ENCODE data around the gene AFAP1. TPM values are rescaled to one million over a fixed set of nuclear protein-coding genes. Genes with fewer than 3 reads are reported as not detected.

AFAP1 gene
- total RNA-seq, 1 donor from 2014 or later = 48.3 TPM

DNA sequence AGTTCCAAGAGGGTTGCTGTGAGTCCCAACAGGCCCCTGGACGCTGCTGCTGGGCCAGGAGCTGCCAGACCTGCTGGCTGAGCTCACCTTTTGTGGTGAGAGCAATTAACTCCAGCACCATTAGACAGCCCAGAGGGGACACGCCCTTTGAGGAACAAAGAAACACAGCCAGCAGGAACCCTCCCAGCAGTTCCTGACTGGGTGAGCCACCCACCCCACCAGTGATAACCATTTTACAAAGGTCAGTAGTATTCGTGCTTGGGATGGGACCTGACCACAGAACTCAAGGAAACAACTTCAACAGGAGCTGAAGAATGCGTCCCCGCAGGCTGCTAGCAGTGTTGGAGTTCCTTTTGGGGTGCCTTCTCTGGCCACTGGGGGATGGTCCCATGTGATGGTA is 38.8 kb upstream of the AFAP1 start:
- no peak overlapping the region for H3K27ac Mint-ChIP-seq
- H3K4me1 Mint-ChIP-seq (ENCODE audit: low read depth) = peaks cover 25% of the 10 kb centered on the region
- intact Hi-C loops (cut with micrococcal nuclease) = no loop called here
- DNase-seq (ENCODE audit: low spot score) = no peak
- no peaks in the 10 kb centered on the region for H3K9me3 Mint-ChIP-seq
- no peak overlapping the region for H3K4me3 Mint-ChIP-seq
- peaks cover 10% of the 10 kb centered on the region for H3K36me3 Mint-ChIP-seq (ENCODE audit: low read depth)
- peaks cover 3% of the 10 kb centered on the region for H3K27me3 Mint-ChIP-seq (ENCODE audit: insufficient read depth)

DNA sequence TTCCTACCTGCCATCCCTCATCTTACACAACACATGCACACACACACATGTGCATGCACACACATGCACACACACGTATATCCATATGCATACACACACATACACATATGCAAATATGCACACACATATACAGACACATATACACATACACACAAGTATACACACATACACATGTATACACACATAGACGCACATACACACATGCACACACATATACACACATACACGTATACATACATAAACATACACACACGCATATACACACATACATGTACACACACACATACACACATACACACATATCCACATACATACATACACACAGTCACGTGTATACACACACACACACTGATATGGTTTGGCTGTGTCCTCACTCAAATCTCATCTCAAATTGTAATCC is 37.0 kb upstream of the AFAP1 start:
- Mint-ChIP-seq H3K4me1 (ENCODE audit: low read depth) (peaks cover 41% of the 10 kb centered on the region), H3K4me3 (no peak overlapping the region), H3K36me3 (ENCODE audit: low read depth) (peaks cover 17% of the 10 kb centered on the region), H3K27me3 (ENCODE audit: insufficient read depth) (no peaks in the 10 kb centered on the region), H3K9me3 (no peaks in the 10 kb centered on the region), H3K27ac (no peak overlapping the region)
- DNase-seq (ENCODE audit: low spot score) = no peak
- intact Hi-C loops (cut with micrococcal nuclease) = no loop called here

DNA sequence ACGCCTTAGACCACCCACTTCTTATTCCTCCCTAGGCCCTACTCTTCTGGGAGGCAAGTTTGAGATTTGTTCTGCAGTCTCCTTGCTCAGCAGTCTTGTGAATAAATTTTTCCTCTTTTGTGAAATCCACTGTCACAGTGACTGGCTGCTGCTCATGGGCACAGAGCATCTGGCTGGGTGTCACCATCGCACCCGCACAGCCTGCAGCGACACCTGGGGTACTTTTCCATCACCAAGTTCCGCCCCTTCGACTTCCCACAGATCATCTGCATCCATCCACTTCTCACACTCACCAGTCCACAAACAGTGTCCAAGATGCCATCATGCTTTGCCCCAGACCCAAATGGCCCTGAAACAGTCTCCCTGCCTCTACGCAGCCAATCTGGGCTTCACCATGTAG is 36.4 kb upstream of the AFAP1 start:
- intact Hi-C loops (cut with micrococcal nuclease) = no loop called here
- H3K27ac Mint-ChIP-seq = no peak overlapping the region
- DNase-seq (ENCODE audit: low spot score) = no peak

DNA sequence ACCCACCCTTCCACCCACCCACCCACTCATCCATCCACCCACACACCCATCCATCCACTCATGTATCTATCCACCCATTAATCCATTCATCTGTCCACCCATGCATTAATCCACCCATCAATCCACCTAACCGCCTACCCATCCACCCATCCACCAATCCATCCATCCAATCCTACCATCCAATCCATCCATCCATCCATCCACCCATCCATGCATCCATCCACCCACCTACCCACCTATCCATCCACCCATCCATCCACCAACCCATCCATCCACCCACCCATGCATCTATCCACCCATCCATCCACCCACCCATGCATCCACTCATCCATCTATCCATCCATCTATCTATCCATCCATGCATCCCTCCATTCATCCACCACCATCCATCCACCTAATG is 34.8 kb upstream of the AFAP1 start:
- Mint-ChIP-seq H3K27ac (no peak overlapping the region), H3K4me3 (no peak overlapping the region)
- intact Hi-C loops (cut with micrococcal nuclease) = loop anchor here (2.0 kb wide), 1 partner anchor 14 kb away; no protein-coding TSS in a partner anchor

More for the DNA sequence above, 36.4 kb upstream of the AFAP1 start:
- H3K4me1 Mint-ChIP-seq (ENCODE audit: low read depth) = peaks cover 36% of the 10 kb centered on the region
- peaks cover 17% of the 10 kb centered on the region for H3K36me3 Mint-ChIP-seq (ENCODE audit: low read depth)
- H3K9me3 Mint-ChIP-seq = no peaks in the 10 kb centered on the region
- no peak overlapping the region for H3K4me3 Mint-ChIP-seq
- H3K27me3 Mint-ChIP-seq (ENCODE audit: insufficient read depth) = no peaks in the 10 kb centered on the region

DNA sequence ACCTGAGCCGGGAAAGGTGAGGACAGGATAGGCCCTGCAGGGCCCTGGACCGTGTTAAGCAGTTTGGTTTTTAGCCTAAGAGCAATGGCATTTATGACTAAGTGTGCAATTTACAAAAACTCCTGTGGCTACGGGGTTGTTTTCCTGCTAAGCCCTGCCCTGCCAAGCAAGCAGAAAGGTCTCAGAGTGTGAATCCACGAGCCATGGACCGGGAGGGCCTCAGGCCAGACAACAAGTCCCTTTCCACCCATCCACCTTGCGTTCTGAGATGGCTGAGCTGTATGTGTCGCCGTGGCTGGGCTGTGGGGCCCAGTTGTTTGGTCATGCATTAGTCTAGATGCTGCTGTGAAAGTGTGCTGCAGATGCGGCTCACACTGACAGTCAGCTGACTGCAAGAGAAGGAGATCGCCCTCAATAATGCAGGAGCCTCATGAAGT is 33.9 kb upstream of the AFAP1 start:
- no peak for DNase-seq (ENCODE audit: low spot score)
- H3K27me3 Mint-ChIP-seq (ENCODE audit: insufficient read depth) = no peaks in the 10 kb centered on the region
- peak overlapping the region; percentile 83 for H3K27ac Mint-ChIP-seq
- peak overlapping the region; percentile 99 for H3K4me3 Mint-ChIP-seq
- H3K4me1 Mint-ChIP-seq (ENCODE audit: low read depth) = peaks cover 53% of the 10 kb centered on the region
- H3K9me3 Mint-ChIP-seq = no peaks in the 10 kb centered on the region
- intact Hi-C loops (cut with micrococcal nuclease) = loop anchor here (1.0 kb wide), 1 partner anchor 12 kb away; no protein-coding TSS in a partner anchor
- peaks cover 24% of the 10 kb centered on the region for H3K36me3 Mint-ChIP-seq (ENCODE audit: low read depth)

More for the DNA sequence above, 34.8 kb upstream of the AFAP1 start:
- no peaks in the 10 kb centered on the region for H3K27me3 Mint-ChIP-seq (ENCODE audit: insufficient read depth)
- DNase-seq (ENCODE audit: low spot score) = no peak
- peaks cover 47% of the 10 kb centered on the region for H3K4me1 Mint-ChIP-seq (ENCODE audit: low read depth)
- peaks cover 24% of the 10 kb centered on the region for H3K36me3 Mint-ChIP-seq (ENCODE audit: low read depth)
- no peaks in the 10 kb centered on the region for H3K9me3 Mint-ChIP-seq

DNA sequence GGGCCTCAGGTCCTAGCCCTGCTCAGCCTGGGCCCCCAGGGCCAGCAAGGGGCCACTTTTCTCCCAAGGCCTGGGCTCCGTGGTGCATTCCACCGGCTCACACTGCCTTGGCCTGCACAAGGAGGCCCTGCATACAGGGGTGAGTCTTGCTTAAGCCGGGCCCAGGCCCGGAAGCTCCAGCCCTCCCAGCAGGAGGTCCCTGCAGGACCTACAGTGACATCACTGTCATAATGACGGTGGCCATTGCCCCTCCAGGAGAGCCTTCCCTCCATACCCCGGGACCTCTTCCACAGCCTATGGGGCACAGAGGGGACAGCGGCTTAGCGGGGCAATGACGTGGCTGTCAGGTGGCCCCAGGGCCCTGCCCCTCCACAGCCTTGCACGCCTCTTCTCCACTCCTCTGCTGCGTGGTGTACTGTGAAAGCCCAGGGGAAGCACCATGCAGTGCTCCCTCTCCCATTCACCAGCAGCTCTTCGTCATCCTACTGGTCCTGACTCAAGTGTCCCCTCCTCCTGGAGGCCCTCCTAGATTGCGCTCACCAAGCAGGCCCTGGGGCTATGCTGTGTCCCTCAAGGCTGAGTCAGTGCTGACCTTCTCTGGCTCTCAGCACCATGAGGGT is 32.3 kb upstream of the AFAP1 start:
- peak overlapping the region; percentile 100 for H3K27ac Mint-ChIP-seq
- peak overlapping the region; percentile 99 for H3K4me3 Mint-ChIP-seq
- H3K9me3 Mint-ChIP-seq = no peaks in the 10 kb centered on the region
- no peaks in the 10 kb centered on the region for H3K27me3 Mint-ChIP-seq (ENCODE audit: insufficient read depth)
- intact Hi-C loops (cut with micrococcal nuclease) = no loop called here
- H3K4me1 Mint-ChIP-seq (ENCODE audit: low read depth) = peaks cover 68% of the 10 kb centered on the region
- H3K36me3 Mint-ChIP-seq (ENCODE audit: low read depth) = peaks cover 24% of the 10 kb centered on the region
- DNase-seq (ENCODE audit: low spot score) = no peak

DNA sequence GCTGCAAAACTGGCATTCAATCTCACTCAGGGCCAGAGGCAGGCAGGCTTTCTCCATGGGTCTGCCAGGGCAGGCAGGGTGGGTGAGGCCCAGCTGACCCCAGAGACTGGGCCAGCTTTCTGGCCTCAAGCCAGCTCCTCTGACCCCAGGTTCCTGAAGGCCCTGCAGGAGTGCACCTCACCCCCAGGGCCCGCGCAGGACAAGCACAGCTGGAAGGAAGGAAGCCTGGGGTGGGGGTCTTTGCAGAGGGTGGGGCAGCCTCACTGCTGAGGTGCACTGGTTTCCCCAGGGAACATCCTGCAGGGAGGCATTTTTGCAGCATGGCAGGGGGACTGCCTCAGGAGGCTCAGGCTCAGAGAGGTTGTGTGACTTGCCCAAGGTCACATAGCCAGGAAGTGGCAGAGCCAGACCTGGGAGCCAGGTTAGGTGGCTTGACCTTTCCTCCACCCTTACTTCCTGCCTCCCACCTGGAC is 31.5 kb upstream of the AFAP1 start:
- Mint-ChIP-seq H3K36me3 (ENCODE audit: low read depth) (peaks cover 22% of the 10 kb centered on the region), H3K27ac (peak overlapping the region; percentile 100), H3K4me1 (ENCODE audit: low read depth) (peaks cover 63% of the 10 kb centered on the region), H3K9me3 (no peaks in the 10 kb centered on the region), H3K27me3 (ENCODE audit: insufficient read depth) (no peaks in the 10 kb centered on the region), H3K4me3 (peak overlapping the region; percentile 99)
- no peak for DNase-seq (ENCODE audit: low spot score)
- intact Hi-C loops (cut with micrococcal nuclease) = no loop called here

DNA sequence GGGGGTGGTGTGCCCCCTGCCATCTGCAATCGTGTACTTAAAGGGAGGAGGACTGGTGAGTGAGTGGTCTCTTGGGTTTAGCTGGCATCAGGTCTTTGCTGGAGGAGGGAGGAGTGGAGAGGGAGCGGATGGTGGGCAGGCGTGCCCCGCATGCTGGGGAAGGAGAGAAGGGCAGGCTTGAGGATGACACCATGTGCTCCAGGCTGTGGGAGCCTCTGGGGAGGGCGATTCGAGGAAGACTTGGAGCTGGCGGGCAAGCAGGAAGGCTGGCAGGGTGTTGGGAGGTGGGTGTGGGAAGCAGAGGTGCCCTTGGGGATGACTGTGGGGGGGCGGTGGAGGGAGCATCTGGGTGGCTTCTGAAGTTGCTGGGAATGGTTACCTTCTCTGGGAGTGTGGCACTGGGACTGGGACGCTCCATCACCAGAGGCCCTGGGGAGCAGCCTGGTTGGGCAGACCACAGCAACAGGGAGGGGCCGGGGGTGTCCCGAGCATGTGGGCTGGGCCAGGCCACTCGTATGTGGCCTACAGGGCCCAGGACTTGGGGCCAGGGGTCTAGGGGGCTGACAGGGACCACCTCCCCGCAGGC is 30.8 kb upstream of the AFAP1 start:
- intact Hi-C loops (cut with micrococcal nuclease) = no loop called here
- Mint-ChIP-seq H3K27me3 (ENCODE audit: insufficient read depth) (no peaks in the 10 kb centered on the region), H3K36me3 (ENCODE audit: low read depth) (peaks cover 20% of the 10 kb centered on the region), H3K9me3 (no peaks in the 10 kb centered on the region), H3K4me1 (ENCODE audit: low read depth) (peaks cover 63% of the 10 kb centered on the region), H3K27ac (peak overlapping the region; percentile 100), H3K4me3 (peak overlapping the region; percentile 99)
- DNase-seq (ENCODE audit: low spot score) = no peak

DNA sequence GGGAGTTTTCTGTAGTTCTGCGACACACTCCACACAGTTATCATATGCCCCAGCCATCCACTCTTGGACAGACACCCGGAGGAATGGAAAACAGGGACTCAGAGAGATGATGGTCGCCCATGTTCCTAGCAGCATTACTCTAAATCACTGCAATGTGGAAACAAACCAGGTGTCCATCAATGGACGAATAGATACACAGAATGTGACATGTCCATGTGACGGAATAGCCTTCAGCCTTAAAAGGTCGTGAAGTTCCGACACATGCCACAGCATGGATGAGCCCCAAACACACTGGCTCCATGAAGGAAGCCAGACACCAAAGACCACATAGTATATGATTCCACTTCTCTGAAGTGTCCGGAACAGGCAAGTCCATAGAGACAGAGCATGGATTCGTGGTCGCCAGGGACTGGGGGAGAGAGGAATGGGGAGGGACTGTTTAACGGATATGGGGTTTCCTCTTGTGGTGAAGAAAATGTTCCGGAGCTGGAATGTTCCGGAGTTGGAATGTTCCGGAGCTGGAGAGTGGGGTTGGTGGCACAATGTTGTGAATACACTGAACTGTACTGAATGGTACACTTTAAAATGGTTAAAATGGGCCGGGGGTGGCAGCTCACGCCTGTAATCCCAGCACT is 28.7 kb upstream of the AFAP1 start:
- peaks cover 73% of the 10 kb centered on the region for H3K4me1 Mint-ChIP-seq (ENCODE audit: low read depth)
- no peaks in the 10 kb centered on the region for H3K9me3 Mint-ChIP-seq
- intact Hi-C loops (cut with micrococcal nuclease) = loop anchor here (10.0 kb wide), 3 partner anchors 864 to 1264 kb away; partner anchors contain the start of gene MRFAP1L1
- peak overlapping the region; percentile 42 for H3K4me3 Mint-ChIP-seq
- H3K27ac Mint-ChIP-seq = peak overlapping the region; percentile 85
- no peaks in the 10 kb centered on the region for H3K27me3 Mint-ChIP-seq (ENCODE audit: insufficient read depth)
- peaks cover 14% of the 10 kb centered on the region for H3K36me3 Mint-ChIP-seq (ENCODE audit: low read depth)
- no peak for DNase-seq (ENCODE audit: low spot score)

DNA sequence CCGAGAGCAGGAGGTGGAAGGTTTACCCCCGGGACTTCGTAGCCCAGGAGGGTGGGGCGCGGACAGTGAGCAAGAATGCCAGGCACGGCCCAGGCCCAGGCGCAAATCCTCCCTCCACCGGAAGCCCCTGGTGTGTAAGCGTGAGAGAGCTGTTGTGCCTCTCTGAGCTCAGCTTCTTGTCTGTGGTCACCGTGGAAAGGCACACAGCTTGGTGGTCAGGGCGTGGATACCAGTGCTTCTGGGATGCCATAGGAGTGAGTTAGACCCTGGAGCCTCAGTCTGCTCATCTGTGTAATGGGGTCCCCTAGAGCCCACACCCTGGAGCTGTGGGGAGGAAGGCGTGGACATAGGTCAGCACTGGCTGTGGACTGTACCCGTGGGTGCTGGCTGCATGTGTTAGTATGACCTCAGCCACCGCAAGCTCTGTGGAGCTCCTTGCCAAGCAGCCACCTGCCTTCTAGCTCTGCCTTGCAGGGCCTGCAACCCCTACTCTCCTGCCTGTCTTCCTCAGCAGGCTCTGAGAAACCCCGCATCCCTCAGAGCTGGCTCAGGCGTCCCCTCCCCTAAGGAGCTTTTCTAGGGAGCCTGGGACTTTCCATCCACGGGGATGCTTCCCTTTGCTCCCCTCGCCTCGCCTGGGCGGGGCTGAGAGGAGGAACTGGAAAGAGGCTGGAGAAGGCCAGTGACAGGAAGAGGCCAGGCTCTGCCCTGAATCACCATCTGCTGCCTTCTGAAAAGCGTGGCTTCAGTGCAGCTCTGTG is 28.0 kb upstream of the AFAP1 start:
- Mint-ChIP-seq H3K27ac (peak overlapping the region; percentile 85), H3K4me1 (ENCODE audit: low read depth) (peaks cover 73% of the 10 kb centered on the region), H3K27me3 (ENCODE audit: insufficient read depth) (peaks cover 1% of the 10 kb centered on the region), H3K36me3 (ENCODE audit: low read depth) (peaks cover 13% of the 10 kb centered on the region), H3K4me3 (peak overlapping the region; percentile 42), H3K9me3 (no peaks in the 10 kb centered on the region)
- no peak for DNase-seq (ENCODE audit: low spot score)
- intact Hi-C loops (cut with micrococcal nuclease) = loop anchor here (10.0 kb wide), 3 partner anchors 863 to 1263 kb away; partner anchors contain the start of gene MRFAP1L1

DNA sequence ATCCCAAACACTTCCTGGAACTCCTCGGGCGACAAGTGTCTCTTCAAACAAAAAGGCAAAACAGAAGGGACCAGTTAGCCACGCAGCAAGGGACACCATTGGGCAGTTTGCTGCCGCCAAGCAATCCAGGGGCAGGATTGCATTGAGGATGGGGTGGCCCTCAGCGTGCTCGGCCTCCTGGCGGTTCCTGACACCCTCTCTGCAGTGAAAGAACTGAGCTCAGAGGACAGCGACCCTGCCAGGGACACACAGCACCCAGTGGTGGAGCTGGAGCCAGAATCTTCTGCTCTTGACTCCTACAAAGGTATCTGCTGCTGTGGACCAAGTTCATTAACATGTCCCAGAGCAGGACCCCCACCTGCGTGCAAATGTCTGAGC is 27.4 kb upstream of the AFAP1 start:
- peaks cover 1% of the 10 kb centered on the region for H3K27me3 Mint-ChIP-seq (ENCODE audit: insufficient read depth)
- no peak for DNase-seq (ENCODE audit: low spot score)
- intact Hi-C loops (cut with micrococcal nuclease) = loop anchor here (10.0 kb wide), 3 partner anchors 862 to 1262 kb away; partner anchors contain the start of gene MRFAP1L1
- H3K4me1 Mint-ChIP-seq (ENCODE audit: low read depth) = peaks cover 70% of the 10 kb centered on the region
- no peaks in the 10 kb centered on the region for H3K9me3 Mint-ChIP-seq
- H3K27ac Mint-ChIP-seq = peak overlapping the region; percentile 61
- no peak overlapping the region for H3K4me3 Mint-ChIP-seq
- H3K36me3 Mint-ChIP-seq (ENCODE audit: low read depth) = peaks cover 9% of the 10 kb centered on the region

DNA sequence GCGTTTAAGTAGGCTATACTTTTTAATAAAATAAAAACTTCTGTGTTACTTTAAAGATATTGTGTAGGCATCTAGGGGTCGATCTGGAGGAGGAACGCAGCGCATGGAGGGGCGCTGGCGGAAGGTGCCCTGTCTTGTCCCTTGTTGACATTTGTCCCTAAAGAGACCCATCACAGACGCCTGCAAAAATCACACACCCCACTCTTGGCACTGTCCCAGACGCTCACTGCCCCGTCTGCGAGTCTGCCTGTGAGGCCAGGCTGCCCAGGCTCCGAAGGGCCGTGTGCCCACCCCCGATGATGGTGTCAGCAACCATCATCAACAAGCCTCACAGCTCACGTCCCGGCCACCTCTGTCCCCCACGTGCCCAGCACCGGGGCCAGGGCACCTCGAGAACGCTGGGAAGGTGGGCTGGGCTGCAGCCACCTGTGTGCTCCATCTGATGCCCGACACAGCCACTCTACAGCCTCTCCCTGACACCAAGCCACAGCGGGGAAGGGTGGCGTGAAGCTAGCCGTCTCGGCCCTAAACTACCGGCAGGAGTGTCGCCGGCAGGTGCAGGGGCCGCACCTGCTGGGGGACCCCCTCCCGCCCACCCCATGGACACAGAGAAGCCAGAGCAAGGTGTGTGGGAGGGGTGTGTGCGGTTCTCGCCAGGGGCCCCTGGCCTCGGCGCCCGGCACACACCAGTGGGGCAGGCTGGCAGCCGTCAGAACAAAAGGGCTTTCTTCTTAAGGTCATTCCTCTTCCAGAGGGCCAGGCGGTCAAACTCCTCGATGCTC is 26.8 kb upstream of the AFAP1 start:
- no peak for DNase-seq (ENCODE audit: low spot score)
- Mint-ChIP-seq H3K4me3 (no peak overlapping the region), H3K27ac (peak overlapping the region; percentile 61), H3K9me3 (no peaks in the 10 kb centered on the region), H3K4me1 (ENCODE audit: low read depth) (peaks cover 69% of the 10 kb centered on the region), H3K36me3 (ENCODE audit: low read depth) (peaks cover 9% of the 10 kb centered on the region), H3K27me3 (ENCODE audit: insufficient read depth) (peaks cover 1% of the 10 kb centered on the region)
- intact Hi-C loops (cut with micrococcal nuclease) = loop anchor here (10.0 kb wide), 3 partner anchors 862 to 1262 kb away; partner anchors contain the start of gene MRFAP1L1
